ENCODE measurements around the gene EML4. TPM values are rescaled to one million over a fixed set of nuclear protein-coding genes. Genes with fewer than 3 reads are reported as not detected.
A peak's percentile ranks its signal among the peaks of the same experiment; 100 is the strongest.

Gene EML4
- total RNA-seq, 4 donors from 2014 or later = 27.4 to 96.8 (median 58.0) TPM

GRCh38 chr2:42164971-42165370 lies 4.2 kb upstream of the EML4 start:
- DNase-seq = no peak
- H3K27ac ChIP-seq = no peak overlapping the region
- intact Hi-C loops (cut with DNase I; ENCODE audit: low total_unique reads) = no loop called here
- no peaks in the 10 kb centered on the region for H3K27me3 ChIP-seq
- H3K4me1 ChIP-seq = no peaks in the 10 kb centered on the region
- no peaks in the 10 kb centered on the region for H3K36me3 ChIP-seq
- no peak overlapping the region for H3K4me3 ChIP-seq
- no peaks in the 10 kb centered on the region for H3K9me3 ChIP-seq
- no peak for TF ChIP-seq POLR2A (IDR thresholded peaks at IDR 0.05)
- no peak for TF ChIP-seq CTCF (IDR thresholded peaks at IDR 0.05)

- TF ChIP-seq CTCF (IDR thresholded peaks at IDR 0.05) (no peak), POLR2A (IDR thresholded peaks at IDR 0.05) (no peak)
- Histone ChIP-seq H3K9me3 (no peaks in the 10 kb centered on the region), H3K4me3 (no peak overlapping the region), H3K27me3 (no peaks in the 10 kb centered on the region), H3K27ac (peak overlapping the region in 1 of 2 donors; percentile 90), H3K36me3 (no peaks in the 10 kb centered on the region), H3K4me1 (peaks cover 0 to 12% of the 10 kb centered on the region in 2 donors)
- DNase-seq = no peak
- intact Hi-C loops (cut with DNase I; ENCODE audit: low total_unique reads) = no loop called here
Observed at GRCh38 chr2:42167458-42167857, 1.7 kb upstream of the EML4 start.

- no peaks in the 10 kb centered on the region for H3K9me3 ChIP-seq
- peak overlapping the region in 1 of 2 donors; percentile 15 for H3K4me3 ChIP-seq
- no peak for DNase-seq
- peak overlapping the region; percentile 89 to 90 for H3K27ac ChIP-seq
- TF ChIP-seq POLR2A (IDR thresholded peaks at IDR 0.05) (no peak), CTCF (IDR thresholded peaks at IDR 0.05) (no peak)
- peaks cover 0 to 12% of the 10 kb centered on the region in 2 donors for H3K4me1 ChIP-seq
- H3K36me3 ChIP-seq = no peaks in the 10 kb centered on the region
- intact Hi-C loops (cut with DNase I; ENCODE audit: low total_unique reads) = no loop called here
- H3K27me3 ChIP-seq = no peaks in the 10 kb centered on the region
Observed at GRCh38 chr2:42168459-42169099, 574 bp upstream of the EML4 start.

- no peaks in the 10 kb centered on the region for H3K36me3 ChIP-seq
- peak overlapping the region; percentile 73 to 82 for H3K4me3 ChIP-seq
- H3K9me3 ChIP-seq = no peaks in the 10 kb centered on the region
- TF ChIP-seq CTCF (IDR thresholded peaks at IDR 0.05) (no peak), POLR2A (IDR thresholded peaks at IDR 0.05) (no peak)
- no peak for DNase-seq
- intact Hi-C loops (cut with DNase I; ENCODE audit: low total_unique reads) = no loop called here
- H3K4me1 ChIP-seq = peaks cover 0 to 12% of the 10 kb centered on the region in 2 donors
- H3K27me3 ChIP-seq = no peaks in the 10 kb centered on the region
- H3K27ac ChIP-seq = peak overlapping the region; percentile 89 to 90
Observed at GRCh38 chr2:42169874-42170521, 845 bp downstream of the EML4 start.

- Histone ChIP-seq H3K4me1 (peaks cover 0 to 12% of the 10 kb centered on the region in 2 donors), H3K27me3 (no peaks in the 10 kb centered on the region), H3K36me3 (no peaks in the 10 kb centered on the region), H3K4me3 (peak overlapping the region; percentile 73 to 82), H3K9me3 (no peaks in the 10 kb centered on the region), H3K27ac (peak overlapping the region; percentile 89 to 90)
- intact Hi-C loops (cut with DNase I; ENCODE audit: low total_unique reads) = no loop called here
- DNase-seq = no peak
- TF ChIP-seq CTCF (IDR thresholded peaks at IDR 0.05) (no peak), POLR2A (IDR thresholded peaks at IDR 0.05) (no peak)
Observed at GRCh38 chr2:42170619-42171395, 1.7 kb downstream of the EML4 start.
